Neural progenitor cell (in vitro differentiated cells): ENCODE measurements around the gene KDM4B.

Experiments used
- CTCF ChIP-seq: fragments of 200-600 bp; sonication (generic); IDR thresholded peaks from 2 replicates; pipeline ENCODE4 v1.5.1; 2017; ENCODE audit warnings: antibody characterized with exemption, mild to moderate bottlenecking
- EZH2 ChIP-seq: fragments of 200-600 bp; sonication (generic); IDR thresholded peaks from 2 replicates; pipeline ENCODE4 v1.6.1; 2017; ENCODE audit warnings: antibody characterized with exemption, mild to moderate bottlenecking, moderate library complexity
- EZH2phosphoT487 ChIP-seq: fragments of 200-600 bp; sonication (generic); IDR thresholded peaks from 2 replicates; pipeline ENCODE4 v1.6.1; 2017; ENCODE audit warnings: antibody characterized with exemption

GRCh38 chr19:5066768-5067167, 97.9 kb downstream of the KDM4B start:
- TF ChIP-seq CTCF (no peak), EZH2 (no peak), EZH2phosphoT487 (no peak)
